Amygdala (tissue), 56 donors: ENCODE data around the gene SLC15A1.
"Not testable (repeated sequence)": the region's sequence is repeated elsewhere in the genome, so short reads cannot be mapped to it uniquely, and the experiment has no call there.

Experiments used
- DNase-seq, 56 donors: peaks; one replicate each; lab custom pipeline; 2025; lab: John Stamatoyannopoulos, UW

SLC15A1 gene

DNA sequence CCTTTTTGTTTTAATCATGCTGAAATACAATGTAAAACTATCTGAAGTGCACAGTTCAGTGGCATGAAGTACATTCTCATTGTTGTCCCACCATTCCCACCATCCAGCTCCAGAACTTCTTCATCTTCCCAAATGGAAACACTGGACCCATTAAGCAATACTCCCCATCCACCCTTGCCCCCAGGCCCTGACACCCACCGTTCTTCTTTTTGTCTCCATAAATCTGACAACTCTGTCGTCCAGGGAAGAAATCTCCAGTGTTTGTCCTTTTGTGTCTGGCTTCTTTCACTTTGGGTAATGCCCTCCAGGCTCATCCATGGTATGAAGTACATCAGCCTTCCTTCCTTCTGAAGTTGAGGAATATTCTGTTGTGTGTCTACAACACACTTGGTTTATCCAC is 2.6 kb upstream of the SLC15A1 start:
- DNase-seq: no peak

GRCh38 chr13:98754468-98754867 is 2.0 kb upstream of the SLC15A1 start:
- not testable (repeated sequence) for DNase-seq

- no peak for DNase-seq
These were observed 508 bp downstream of the SLC15A1 start for GRCh38 chr13:98751861-98752466.

- DNase-seq: no peak
These were observed 1.1 kb downstream of the SLC15A1 start for GRCh38 chr13:98751367-98751782.

GRCh38 chr13:98749501-98749900 is 3.0 kb downstream of the SLC15A1 start:
- no peak for DNase-seq

GRCh38 chr13:98746968-98747367 is 5.5 kb downstream of the SLC15A1 start:
- DNase-seq: no peak

DNA sequence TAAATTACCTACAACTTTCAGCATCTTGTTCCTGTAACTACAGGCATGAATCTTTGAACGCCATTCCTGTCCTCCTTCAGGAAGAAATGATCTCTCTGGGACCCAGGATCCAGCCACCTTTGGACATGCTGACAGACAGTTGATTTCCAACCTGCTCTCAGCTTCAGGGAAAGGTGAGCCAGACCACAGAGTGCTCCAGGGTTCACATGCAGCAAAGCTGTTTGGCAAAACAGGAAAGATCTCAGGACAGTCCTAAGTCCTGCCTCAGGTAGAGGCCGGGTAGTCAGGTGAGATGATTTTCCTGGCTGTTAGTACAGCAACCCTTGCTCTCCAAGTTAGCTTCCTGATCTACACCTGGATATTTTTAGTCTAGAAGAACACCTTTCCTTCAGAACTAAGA is 9.1 kb downstream of the SLC15A1 start:
- DNase-seq: no peak

DNA sequence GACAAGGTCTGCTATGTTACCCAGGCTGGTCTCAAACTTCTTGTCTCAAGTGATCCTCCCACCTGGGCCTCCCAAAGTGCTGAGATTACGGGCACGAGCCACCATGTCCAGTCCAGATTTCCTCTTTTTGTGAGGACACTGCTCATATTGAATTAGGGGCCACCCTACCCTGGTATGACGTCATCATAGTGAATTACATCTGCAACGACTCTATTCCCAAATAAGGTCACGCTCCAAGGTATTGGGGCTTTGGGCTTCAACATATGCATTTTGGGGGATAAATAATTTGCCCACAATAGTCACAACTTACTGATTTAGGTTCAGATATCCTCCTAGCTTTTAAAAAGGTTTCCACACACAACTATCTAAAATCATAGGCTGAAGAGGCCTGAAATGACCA is 9.5 kb downstream of the SLC15A1 start:
- no peak for DNase-seq

DNA sequence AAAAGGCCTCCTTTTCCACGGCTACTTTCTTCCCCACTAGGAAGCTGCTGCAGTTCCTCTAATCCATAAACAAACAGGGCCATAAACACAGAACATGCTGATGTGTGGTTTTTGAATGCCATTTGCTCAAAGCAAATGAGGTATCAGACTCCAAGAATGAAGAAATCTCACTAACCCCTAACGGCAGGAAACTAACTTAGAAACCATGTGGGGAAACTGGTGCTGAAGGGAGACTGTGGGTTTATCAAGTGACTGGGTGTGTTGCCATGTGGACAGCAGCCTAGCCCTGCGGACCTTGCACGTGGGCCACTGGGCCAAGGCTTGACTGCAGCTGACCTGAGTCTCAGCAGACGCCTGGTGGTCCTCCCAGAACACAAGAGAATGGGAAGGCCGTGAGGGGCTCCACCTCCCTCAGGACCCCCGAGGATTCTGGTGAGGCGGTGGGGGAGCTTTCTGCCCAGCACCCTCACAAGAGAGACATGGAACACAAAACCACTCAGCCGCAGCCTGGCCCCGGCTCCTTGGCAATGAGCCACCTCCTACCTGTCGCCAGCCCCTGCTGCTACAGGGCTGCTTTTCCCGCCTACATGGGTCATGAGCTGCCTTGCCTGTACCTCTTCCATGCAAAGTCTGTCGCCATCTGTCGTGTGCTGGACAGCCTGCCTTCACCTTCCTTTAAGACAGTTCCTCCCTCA is 10.6 kb downstream of the SLC15A1 start:
- DNase-seq: no peak

GRCh38 chr13:98740131-98740530 is 12.3 kb downstream of the SLC15A1 start:
- no peak for DNase-seq

DNA sequence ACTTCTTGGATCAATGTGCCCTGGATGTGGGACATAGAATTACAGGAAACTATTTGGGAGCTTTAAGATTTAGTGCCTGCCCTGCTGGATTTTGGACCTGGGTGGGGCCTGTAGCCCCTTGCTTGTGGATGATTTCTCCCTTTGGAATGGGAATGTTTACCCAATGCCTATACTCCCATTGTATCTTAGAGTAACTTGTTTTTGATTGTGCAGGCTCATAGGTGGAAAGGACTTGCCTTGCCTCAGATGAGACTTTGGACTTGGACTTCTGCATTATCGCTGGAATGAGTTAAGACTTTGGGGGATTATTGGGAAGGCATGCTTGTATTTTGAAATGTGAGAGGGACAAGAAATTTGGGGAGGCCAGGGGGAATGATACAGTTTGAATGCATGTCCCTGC is 13.5 kb downstream of the SLC15A1 start:
- DNase-seq: no peak

DNA sequence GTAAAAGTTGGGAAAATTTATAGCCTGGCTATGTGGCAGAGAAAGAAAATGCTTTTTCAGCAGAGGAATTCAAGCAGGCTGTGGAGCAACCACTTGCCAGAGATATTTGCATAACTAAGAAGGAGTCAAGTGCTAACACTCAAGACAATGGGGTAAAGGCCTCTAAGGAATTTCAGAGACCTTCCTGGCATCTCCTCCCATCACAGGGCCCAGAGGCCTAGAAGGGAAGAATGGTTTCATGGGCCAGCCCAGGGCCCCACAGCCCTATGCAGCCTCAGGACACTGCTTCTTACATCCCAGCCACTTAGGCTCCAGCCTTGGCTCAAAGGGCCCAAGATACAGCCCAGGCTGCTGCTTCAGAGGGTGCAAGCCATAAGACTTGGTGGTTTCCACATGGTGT is 14.3 kb downstream of the SLC15A1 start:
- no peak for DNase-seq

- no peak for DNase-seq
These were observed 20.5 kb downstream of the SLC15A1 start for GRCh38 chr13:98731925-98732324.

DNA sequence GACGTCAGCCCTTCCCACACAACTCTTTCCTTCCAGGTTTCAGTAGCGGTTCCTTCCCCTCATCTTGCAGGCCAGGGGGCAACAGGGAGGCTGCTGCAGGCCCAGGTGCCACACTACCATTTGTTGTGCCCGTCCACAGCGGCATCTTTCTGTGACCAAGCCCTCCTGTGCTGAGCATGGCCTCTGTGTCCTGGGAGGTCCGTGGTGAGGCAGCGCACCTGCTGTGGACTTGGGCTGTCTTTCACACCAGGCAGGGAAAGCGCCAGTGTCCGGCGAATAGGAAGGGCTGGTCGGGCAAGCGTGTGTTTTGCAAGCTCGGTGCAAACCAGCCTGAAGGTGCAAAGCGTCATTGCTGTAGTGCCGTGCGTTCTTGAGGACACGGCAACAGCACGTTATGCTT is 21.4 kb downstream of the SLC15A1 start:
- no peak for DNase-seq

DNA sequence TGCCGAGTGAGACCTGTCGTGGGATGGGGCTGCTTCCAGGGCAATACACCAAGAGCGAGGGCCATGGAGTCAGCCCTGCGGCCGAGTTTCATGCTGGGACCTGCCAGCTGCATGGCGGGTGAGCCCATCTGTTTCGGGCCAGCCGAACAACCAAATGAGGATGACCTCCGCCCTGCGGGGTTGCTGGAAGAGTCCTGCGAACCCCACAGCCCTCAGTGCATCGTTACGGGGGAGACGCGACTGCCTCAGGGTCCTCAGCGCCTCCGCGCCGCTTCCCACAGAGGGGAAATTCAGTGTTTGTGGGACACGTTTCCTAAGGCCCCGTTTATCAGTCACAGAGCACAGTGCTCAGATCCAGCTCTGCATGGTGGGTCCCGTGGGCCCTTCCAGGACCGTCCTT is 22.0 kb downstream of the SLC15A1 start:
- no peak for DNase-seq

DNA sequence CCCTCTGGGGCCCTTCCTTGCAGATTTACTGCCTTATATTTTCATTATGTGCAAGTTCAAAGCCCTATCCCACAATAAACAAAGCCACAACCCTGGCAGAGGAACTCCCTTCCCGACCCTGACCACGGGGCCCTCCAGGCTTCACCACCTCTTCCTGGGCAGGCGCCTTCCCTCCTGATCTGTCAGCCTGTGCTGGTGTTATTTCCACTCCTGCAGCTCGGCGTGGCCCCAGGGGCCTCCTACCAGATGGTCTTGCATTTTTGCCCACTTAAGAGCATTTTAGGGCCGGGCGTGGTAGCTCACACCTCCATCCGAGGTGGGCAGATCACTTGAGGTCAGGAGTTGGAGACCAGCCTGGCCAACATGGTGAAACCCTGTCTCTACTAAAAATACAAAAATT is 22.8 kb downstream of the SLC15A1 start:
- no peak for DNase-seq

- DNase-seq: no peak
These were observed 29.5 kb downstream of the SLC15A1 start for GRCh38 chr13:98722958-98723357.

DNA sequence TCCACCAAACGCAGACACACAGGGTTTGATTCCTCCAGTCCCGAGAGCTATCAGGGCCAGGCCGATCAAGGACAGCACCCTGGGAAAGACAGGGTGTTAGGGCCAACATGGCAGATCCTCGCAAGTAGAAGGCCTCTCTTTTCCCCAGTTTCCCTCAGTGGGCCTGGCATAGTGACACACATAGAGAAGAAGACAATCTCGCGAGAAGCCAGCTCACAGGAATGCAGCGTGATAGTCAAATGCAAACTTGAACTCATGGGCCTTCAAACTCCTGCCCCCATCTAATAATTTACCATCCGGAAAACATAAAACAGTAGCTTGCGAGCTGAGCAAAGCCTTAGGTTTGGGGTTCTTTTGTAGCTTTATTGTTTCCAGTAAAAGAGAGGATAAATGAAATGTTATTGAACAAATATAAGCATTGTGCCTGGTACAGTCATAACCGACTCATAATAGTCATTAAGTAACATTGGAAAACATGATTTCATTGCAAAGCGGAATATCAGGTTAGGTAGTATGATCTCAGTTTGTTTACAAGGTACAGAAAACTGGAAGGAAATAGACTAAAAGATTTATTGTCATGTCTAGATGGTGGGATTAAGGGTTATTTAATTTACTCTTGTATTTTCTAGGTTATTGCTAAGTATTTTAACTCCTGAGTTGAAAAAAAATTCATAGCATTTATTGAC is 30.5 kb downstream of the SLC15A1 start:
- DNase-seq: no peak

DNA sequence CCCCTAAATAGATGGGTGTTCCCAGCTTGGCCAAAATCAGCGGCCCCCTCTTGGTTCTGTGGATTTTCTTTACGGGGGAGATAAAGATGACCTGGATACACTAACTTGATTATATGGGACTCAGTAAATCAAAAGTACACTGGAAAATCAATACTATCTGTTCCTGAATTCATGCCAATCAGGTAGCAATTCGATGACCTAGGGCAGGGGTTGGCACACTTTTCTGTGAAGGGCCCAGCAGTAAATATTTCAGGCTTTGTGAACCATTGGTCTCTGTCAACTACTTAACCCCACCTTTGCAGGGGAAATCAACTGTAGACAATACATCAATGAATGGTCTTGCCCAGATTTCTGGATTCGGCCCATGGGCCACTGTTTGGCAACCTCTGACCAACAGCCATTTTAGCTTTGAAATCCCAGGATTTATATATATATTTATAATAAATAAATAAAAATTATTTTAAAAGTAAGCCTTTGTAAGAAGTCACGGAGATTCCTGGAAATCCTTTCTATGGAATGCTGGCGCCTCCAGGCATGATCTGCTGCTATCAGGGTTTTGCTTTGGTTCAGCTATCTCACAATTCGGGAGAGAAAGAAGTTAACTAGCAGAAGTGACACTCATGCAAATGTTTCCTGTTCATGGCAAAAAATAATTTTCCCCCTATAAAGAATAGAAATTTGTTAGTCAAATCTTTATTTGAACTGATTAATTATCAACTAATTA is 32.8 kb downstream of the SLC15A1 start:
- no peak for DNase-seq

DNA sequence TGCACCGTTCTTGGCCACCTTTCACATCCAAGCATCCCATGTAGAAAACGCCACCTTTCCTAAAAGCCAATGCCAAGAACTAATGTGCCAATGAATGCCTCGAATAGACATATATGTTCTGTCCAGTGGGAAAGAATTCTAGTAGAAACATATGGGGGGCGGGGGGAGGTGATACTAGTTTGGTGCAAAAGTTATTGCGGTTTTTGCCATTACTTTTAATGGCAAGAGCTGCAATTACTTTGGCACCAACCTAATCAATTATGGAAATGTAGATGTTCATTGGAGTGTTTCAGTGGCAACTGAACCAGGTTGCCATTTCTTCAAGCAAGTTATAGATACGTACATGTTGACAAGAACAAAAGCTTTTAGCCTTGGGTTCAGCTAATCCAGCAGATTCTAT is 34.6 kb downstream of the SLC15A1 start:
- no peak for DNase-seq

GRCh38 chr13:98717256-98717655 is 35.2 kb downstream of the SLC15A1 start:
- no peak for DNase-seq
